HG02870 (cell line): ENCODE data around the gene TWSG1.
"Not testable (repeated sequence)": the region's sequence is repeated elsewhere in the genome, so short reads cannot be mapped to it uniquely, and the experiment has no call there.

ENCODE experiments used
- ATAC-seq: cut with Tn5 transposase; IDR thresholded peaks from one replicate; pipeline ENCODE4 v1.9.1; 2021; ENCODE audit warnings: mild to moderate bottlenecking, moderate library complexity; ENCODE audit not compliant: unreplicated experiment

TWSG1 gene

GRCh38 chr18:9421901-9422327 lies 87.3 kb downstream of the TWSG1 start:
- no peak for ATAC-seq

DNA sequence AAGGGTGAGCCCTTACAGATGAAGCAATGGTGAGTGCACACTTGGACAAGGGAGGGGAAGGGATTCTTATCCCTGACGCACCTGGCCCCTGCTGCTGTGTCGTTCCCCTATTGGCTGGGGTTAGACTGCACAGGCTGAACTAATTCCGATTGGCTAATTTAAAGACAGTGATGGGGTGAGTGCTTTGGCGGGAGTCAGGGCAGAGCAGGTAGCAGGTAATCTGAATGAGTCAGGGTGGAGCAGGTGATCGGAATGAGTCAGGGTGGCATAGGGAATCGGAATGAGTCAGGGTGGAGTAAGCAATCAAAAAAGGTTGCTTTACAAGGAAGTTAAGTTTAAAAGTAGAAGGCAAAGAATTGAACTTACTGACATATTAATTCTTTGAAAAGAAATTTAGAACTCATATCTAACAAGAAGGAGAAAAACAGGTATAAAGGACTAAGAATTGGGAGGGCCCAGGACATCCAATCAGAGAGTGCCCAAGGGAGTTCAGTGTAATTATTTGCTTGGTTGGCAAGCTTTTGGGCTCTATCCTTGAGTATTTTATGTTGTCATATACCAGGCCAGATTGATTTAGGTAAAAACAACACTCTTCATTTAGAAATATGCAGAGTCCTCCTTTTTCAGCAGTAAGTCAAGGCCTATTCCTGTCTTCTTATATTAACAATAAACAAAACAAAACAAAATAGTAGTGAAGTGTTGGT lies 88.4 kb downstream of the TWSG1 start:
- ATAC-seq: no peak

DNA sequence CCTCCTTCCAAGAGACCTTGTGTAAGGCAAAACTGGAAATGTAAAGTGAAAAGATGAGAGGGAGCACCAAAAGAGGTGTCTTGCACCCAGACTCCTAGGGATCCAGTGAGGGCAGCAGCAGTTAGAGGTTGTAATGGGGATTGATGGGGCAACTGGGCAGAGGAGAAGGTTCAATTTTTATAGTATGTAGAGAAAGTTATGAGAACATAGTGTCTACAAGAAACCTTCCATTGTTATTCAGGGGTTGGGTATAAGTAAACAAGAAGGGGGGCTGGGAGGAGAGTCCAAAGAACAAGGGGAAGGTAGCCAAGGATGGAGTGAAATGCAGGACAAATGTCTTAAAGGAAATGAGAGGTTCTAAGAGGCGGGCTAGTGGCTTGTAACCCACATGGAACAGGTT lies 89.1 kb downstream of the TWSG1 start:
- ATAC-seq: not testable (repeated sequence)

GRCh38 chr18:9424235-9424634 lies 89.7 kb downstream of the TWSG1 start:
- not testable (repeated sequence) for ATAC-seq

DNA sequence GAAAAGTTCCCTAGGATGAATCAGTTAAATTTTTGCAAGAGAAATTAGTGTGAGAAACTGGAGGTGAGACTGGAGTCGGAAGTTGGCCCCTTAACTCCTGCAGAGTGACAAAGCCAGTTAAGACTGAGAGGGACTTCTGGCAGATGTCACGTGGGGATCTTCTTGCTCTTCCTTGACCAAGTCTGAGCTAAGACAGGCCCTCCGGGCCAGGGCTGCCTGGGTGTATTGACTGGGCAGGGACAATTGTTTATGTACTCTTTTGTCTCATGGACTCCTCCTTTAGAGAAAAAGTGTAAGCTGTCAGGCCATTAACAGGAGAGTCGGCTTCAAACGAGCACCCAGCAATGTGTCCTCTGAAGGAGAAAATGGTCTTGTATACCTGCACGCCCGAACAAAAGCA lies 92.2 kb downstream of the TWSG1 start:
- ATAC-seq: no peak

DNA sequence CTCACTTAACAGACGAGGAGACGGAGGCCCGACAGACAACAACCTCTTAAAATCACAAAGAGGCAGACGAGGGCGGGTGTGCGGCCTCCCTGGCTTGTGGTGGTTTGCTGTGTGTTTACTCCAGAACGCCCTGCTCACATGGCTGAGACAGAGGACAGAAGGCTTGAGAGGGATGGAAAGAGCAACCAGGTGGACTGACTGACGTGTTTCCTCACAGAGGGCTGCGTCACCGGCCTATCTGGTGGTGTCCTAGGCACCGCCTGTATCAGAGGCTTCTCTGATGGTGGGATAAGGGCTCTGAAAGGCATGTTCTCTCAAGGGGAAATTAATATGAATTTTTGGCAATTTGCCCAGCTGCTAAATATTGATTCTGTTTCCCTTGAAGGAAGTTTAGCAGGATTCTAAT lies 93.7 kb downstream of the TWSG1 start:
- no peak for ATAC-seq

DNA sequence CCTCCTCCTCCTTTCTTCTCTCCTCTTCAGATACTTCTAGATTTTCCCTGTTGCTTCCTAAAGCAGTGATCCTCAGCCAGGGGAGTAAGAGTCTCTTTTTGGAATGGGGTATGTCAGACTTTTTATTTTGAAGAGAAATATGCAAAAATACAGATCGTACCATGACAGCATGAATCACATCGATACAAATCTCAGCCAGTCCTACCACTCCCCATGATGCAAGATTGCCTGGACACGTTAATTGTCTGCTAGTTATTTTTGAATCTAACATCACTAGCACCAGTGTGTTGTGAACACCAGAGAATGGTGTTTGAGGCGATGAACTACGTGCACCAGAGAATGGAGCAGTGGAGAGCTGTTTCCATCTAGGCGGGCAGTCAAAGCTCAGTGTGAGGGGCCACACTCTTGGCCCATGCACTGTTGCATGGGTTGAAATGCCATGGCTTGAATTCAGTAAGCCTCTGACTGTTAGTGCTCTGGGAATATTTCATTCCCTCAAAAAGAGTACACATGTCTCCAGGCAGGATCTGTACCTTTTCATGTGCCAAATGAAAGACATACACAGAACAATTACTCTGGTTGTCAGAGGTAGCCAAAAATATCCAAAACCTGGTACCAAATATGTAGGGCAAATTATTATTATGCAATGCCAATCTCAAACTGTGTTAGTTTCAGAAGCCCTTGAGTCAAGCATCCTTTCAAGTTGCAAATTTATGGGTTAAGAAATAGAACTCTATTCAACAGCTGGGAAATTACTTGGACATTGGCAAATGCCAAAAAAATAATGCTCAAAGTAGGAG lies 94.5 kb downstream of the TWSG1 start:
- no peak for ATAC-seq

DNA sequence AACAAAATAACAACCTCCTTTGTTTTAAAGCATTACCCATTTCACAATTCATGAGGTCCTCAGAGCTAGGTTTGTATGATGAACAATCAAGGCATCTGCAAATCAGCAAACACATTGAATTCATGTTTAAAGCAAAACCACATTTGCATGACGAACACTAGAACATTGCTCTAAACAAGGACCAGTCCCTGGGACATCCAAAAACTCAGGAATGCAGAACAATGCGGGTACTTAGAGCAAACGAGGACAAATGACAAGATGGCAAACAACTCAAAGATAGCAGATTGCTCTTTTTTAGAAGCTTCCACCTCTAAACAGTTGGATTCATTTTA lies 95.1 kb downstream of the TWSG1 start:
- no peak for ATAC-seq

DNA sequence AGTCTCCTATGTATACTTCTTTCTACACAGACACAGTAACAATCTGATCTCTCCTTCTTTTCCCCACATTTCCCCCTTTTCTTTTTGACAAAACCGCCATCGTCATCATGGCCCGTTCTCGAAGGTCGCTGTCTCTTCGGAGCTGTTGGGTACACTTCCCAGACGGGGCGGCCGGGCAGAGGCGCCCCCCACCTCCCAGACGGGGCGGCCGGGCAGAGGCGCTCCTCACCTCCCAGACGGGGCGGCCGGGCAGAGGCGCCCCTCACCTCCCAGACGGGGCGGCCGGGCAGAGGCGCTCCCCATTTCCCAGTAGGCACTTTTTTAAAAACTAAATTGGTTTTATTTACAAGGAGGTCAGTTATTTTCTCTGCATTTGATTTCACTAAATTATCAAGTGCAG lies 95.7 kb downstream of the TWSG1 start:
- ATAC-seq: not testable (repeated sequence)

- ATAC-seq: no peak
Measured at GRCh38 chr18:9431296-9431695, 96.7 kb downstream of the TWSG1 start.

GRCh38 chr18:9433122-9433521 lies 98.5 kb downstream of the TWSG1 start:
- not testable (repeated sequence) for ATAC-seq

GRCh38 chr18:9433671-9434121 lies 99.1 kb downstream of the TWSG1 start:
- no peak for ATAC-seq

DNA sequence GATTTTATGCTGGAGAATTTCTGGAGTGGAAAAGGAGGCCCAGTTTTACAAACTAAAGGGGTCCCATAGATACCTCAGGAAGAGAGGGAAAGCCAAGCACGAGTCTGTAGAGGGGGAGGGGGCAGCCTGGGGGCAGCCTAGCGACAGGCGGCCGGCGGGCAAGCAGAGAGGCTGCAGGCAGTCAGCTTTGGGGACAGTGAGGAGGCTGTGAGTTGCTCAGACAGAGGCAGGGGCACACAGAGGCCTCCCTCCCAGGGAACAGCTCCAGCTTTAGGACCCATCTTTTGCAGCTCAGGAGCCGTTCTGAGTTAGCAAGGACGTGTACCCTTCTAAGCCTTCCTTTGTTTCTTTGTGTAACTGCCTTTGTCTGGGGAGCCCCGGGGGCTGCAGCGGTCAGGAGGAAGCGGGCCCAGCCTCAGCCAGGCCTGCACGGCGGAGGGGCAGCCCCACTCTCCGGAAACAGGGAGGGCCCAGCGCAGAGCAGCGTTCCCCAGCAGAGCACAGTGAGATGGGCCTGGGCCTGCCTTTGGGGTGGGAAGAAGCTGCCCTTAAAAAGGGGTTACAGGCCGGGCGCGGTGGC lies 99.6 kb downstream of the TWSG1 start:
- no peak for ATAC-seq

GRCh38 chr18:9435041-9435440 lies 100.5 kb downstream of the TWSG1 start:
- ATAC-seq: no peak

GRCh38 chr18:9436206-9436929 lies 101.8 kb downstream of the TWSG1 start:
- ATAC-seq: no peak

GRCh38 chr18:9437021-9437437 lies 102.5 kb downstream of the TWSG1 start:
- ATAC-seq: no peak

DNA sequence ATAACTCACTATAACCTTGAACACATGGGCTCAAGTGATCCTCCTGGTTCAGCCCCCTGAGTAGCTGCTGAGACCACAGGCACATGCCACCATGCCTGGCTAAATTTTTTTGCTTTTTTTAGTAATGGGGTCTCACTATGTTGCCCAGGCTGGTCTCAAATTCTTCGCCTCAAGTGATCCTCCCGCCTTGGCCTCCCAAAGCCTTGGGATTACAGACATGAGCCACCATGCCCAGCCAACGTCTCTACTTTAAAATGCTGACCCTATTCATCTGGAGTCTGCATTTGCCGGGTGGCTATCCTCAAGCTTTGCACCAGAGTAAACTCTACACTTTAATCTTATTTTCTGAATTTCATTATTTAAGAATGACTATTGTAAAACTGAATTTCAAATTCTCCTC lies 103.1 kb downstream of the TWSG1 start:
- ATAC-seq: no peak

DNA sequence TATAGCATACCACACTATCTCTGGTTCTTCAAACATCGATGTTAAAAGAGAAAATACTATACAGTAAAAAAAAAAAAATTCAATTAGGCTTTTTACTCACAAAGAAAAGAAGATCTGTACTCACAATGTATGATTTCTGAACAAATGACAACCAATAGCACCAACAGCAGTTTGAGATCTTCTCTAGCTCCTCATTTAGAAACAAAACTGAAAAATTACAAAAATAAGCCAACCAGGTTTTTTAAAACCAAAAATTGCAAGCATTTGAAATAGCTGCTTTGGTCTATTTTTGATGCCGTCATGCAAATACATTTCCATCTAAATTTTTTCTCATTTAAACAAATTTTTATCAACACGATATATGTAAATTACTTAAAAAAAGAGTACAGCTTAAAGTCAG lies 106.5 kb downstream of the TWSG1 start:
- no peak for ATAC-seq

- ATAC-seq: no peak
Measured at GRCh38 chr18:9444549-9444948, 110.0 kb downstream of the TWSG1 start.

DNA sequence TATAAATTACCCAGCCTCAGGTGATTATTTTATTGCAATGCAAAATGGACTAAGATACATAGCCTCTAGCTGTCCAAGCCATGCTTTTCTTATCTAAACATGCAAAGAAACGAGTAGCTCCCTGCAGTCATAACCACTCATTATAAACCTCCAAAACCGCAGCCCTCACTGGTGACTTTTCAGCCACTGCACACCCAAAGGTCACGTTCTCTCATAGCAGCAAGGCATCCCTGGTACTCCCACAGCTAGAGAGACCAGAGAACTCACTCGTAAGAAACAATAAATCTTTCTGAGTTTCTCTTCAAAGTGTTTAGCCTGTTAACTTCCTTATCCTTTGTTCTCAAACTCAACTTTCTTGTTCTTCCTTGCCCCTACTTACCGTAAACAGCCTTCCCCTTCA lies 112.3 kb downstream of the TWSG1 start:
- no peak for ATAC-seq

DNA sequence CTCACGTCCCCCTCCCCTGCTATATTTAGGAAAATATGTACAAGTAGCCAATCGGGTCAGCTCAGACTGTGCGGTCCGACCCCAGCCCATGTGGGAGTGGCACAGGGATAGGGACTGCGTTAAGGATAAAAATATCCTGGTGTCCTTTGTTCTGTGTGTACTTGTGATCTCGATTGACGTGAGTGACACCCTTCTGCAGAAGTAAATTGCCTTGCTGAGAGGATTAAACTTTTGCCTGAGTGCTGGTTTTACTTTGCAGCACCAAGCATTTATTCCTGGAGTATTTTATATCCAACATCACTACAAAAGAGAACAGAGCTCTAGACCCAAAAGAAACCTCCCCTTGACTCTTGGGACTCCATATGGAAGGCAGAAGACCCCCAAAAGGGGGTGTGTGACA lies 112.8 kb downstream of the TWSG1 start:
- no peak for ATAC-seq
